Eye (tissue), 1 donor: ENCODE results near the gene RPL12.

ENCODE experiments used
- DNase-seq: peaks from one replicate; pipeline ENCODE4 v3.0.0-alpha.2; 2015

Gene RPL12

GRCh38 chr9:127402401-127403090, 48.7 kb downstream of the RPL12 start:
- DNase-seq: no peak

DNA sequence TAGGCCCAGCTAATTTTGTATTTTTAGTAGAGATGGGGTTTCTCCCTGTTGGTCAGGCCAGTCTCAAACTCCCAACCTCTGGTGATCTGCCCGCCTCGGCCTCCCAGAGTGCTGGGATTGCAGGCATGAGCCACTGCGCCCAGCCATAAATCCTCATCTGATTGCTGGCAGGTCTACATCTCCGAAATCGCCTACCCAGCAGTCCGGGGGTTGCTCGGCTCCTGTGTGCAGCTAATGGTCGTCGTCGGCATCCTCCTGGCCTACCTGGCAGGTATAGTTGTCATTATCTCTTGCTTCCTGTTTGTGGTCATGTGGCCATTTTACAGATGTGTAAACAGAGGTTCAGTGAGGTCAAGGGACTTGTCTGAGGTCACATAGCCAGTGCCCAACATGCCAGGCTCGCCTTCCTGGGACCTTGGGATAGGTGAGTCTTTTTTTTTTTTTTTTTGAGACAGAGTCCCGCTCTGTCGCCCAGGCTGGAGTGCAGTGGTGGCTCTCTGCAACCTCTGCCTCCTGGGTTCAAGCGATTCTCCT, 51.4 kb downstream of the RPL12 start:
- DNase-seq: no peak

GRCh38 chr9:127398715-127399400, 52.3 kb downstream of the RPL12 start:
- no peak for DNase-seq

GRCh38 chr9:127398275-127398647, 52.9 kb downstream of the RPL12 start:
- DNase-seq: no peak
